ENCODE measurements around the gene BBS12.
A peak's percentile ranks its signal among the peaks of the same experiment; 100 is the strongest.

BBS12 gene

DNA sequence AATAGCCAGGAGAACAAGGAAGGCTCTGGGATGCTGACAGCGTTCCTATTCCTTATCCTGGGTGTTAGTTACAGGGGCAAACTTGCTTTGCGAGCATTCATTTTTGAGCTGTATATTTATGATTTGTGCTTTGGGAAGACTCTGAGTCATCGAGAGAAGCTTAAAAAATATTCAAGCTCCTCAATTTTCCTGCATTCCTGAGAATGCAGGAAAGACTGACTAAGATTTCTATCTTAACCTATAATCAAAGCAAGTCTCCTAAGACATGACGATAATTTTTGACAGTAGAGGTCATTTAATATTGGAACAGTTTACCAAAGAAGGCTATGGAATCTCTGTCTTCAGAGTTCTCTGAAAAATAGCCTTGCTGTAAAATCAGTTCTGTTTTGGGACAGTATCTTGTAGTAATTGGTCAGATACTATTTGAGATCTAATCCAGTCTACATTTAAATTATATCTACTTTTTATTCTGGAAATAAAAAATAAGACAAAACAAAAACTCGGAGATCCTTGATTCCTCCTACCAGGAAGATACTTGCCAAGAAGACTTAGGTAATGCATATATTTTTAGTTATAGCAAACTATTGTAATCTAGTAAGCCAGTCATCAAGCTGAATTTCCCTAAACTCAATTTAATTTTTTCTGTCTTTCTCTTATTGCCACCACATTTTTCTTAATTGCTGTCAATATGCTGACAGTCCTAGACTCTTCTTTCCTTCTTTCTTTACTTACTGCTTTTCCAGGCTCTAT is 31.7 kb downstream of the BBS12 start:
- WGBS: 18% methylated on average over 3 of the region's 5 CpGs
- H3K14ac ChIP-seq (ENCODE audit: low read length in 2 of 2): no peak overlapping the region
- peak; percentile 62 for DNase-seq

GRCh38 chr4:122764821-122765215 is 32.3 kb downstream of the BBS12 start:
- no peak overlapping the region for H3K18ac ChIP-seq (ENCODE audit: low read depth in 1 of 2, low read length in 2 of 2)
- H3K9me3 ChIP-seq (ENCODE audit: control insufficient read depth, low read length): no peaks in the 10 kb centered on the region
- peaks cover 11% of the 10 kb centered on the region for H3K4me1 ChIP-seq (ENCODE audit: control insufficient read depth, insufficient read depth, low read depth, low read length)
- H2AK5ac ChIP-seq (ENCODE audit: low read length, severe bottlenecking): no peak overlapping the region
- H3K23ac ChIP-seq (ENCODE audit: low read length in 2 of 2): no peak overlapping the region
- H3K36me3 ChIP-seq (ENCODE audit: control insufficient read depth in 1 of 2, insufficient read depth in 2 of 2, low read depth in 1 of 2, low read length in 2 of 2): no peaks in the 10 kb centered on the region
- no peak overlapping the region for H4K91ac ChIP-seq (ENCODE audit: low read length)
- no peak overlapping the region for H2BK120ac ChIP-seq (ENCODE audit: low read depth, low read length)
- H3K27me3 ChIP-seq (ENCODE audit: control insufficient read depth in 1 of 2, insufficient read depth in 1 of 2, low read length in 2 of 2): no peaks in the 10 kb centered on the region
- no peaks in the 10 kb centered on the region for H3K79me1 ChIP-seq (replicated peaks; ENCODE audit: low read length, poor library complexity, severe bottlenecking)
- H3K4ac ChIP-seq (ENCODE audit: low read depth in 1 of 2, low read length in 2 of 2): no peak overlapping the region
- no peak overlapping the region for H2BK15ac ChIP-seq (ENCODE audit: low read depth, poor library complexity, severe bottlenecking)
- H2BK12ac ChIP-seq (ENCODE audit: low read length in 2 of 2): no peak overlapping the region
- DNase-seq: peak; percentile 95
- no peak overlapping the region for H2BK5ac ChIP-seq (ENCODE audit: low read depth, low read length, poor library complexity, severe bottlenecking)
- no peak overlapping the region for H3K14ac ChIP-seq (ENCODE audit: low read length in 2 of 2)
- H3K4me3 ChIP-seq (ENCODE audit: insufficient read depth in 1 of 2, low read depth in 1 of 2, low read length in 2 of 2): peak overlapping the region in 1 of 2 experiments; percentile 52
- H3K27ac ChIP-seq (ENCODE audit: low read length, poor library complexity, severe bottlenecking): peak overlapping the region; percentile 57
- WGBS: no CpG with 5 or more reads among the region's 1 CpG
- no peak overlapping the region for H2AFZ ChIP-seq (ENCODE audit: low read depth, low read length)
- H3K4me2 ChIP-seq (ENCODE audit: low read length, poor library complexity, severe bottlenecking): no peak overlapping the region
- H3K9ac ChIP-seq (ENCODE audit: low read length): peak overlapping the region; percentile 93
- H4K8ac ChIP-seq (ENCODE audit: low read length): no peak overlapping the region

More for the DNA sequence above, 31.7 kb downstream of the BBS12 start:
- peak overlapping the region; percentile 70 for H3K27ac ChIP-seq (ENCODE audit: low read length, poor library complexity, severe bottlenecking)
- no peak overlapping the region for H4K91ac ChIP-seq (ENCODE audit: low read length)
- no peak overlapping the region for H3K23ac ChIP-seq (ENCODE audit: low read length in 2 of 2)
- H2AFZ ChIP-seq (ENCODE audit: low read depth, low read length): no peak overlapping the region
- peak overlapping the region; percentile 15 for H2BK120ac ChIP-seq (ENCODE audit: low read depth, low read length)
- no peaks in the 10 kb centered on the region for H3K27me3 ChIP-seq (ENCODE audit: control insufficient read depth in 1 of 2, insufficient read depth in 1 of 2, low read length in 2 of 2)
- no peaks in the 10 kb centered on the region for H3K36me3 ChIP-seq (ENCODE audit: control insufficient read depth in 1 of 2, insufficient read depth in 2 of 2, low read depth in 1 of 2, low read length in 2 of 2)
- peaks cover 11% of the 10 kb centered on the region for H3K4me1 ChIP-seq (ENCODE audit: control insufficient read depth, insufficient read depth, low read depth, low read length)
- no peak overlapping the region for H3K4me2 ChIP-seq (ENCODE audit: low read length, poor library complexity, severe bottlenecking)
- peak overlapping the region in 1 of 2 experiments; percentile 54 for H3K18ac ChIP-seq (ENCODE audit: low read depth in 1 of 2, low read length in 2 of 2)
- no peak overlapping the region for H3K4ac ChIP-seq (ENCODE audit: low read depth in 1 of 2, low read length in 2 of 2)
- H2BK5ac ChIP-seq (ENCODE audit: low read depth, low read length, poor library complexity, severe bottlenecking): no peak overlapping the region
- no peak overlapping the region for H2BK15ac ChIP-seq (ENCODE audit: low read depth, poor library complexity, severe bottlenecking)
- H4K8ac ChIP-seq (ENCODE audit: low read length): no peak overlapping the region
- no peak overlapping the region for H2AK5ac ChIP-seq (ENCODE audit: low read length, severe bottlenecking)
- no peaks in the 10 kb centered on the region for H3K79me1 ChIP-seq (replicated peaks; ENCODE audit: low read length, poor library complexity, severe bottlenecking)
- no peak overlapping the region for H2BK12ac ChIP-seq (ENCODE audit: low read length in 2 of 2)
- peak overlapping the region; percentile 93 for H3K9ac ChIP-seq (ENCODE audit: low read length)
- H3K4me3 ChIP-seq (ENCODE audit: insufficient read depth in 1 of 2, low read depth in 1 of 2, low read length in 2 of 2): peak overlapping the region in 1 of 2 experiments; percentile 52
- H3K9me3 ChIP-seq (ENCODE audit: control insufficient read depth, low read length): no peaks in the 10 kb centered on the region

DNA sequence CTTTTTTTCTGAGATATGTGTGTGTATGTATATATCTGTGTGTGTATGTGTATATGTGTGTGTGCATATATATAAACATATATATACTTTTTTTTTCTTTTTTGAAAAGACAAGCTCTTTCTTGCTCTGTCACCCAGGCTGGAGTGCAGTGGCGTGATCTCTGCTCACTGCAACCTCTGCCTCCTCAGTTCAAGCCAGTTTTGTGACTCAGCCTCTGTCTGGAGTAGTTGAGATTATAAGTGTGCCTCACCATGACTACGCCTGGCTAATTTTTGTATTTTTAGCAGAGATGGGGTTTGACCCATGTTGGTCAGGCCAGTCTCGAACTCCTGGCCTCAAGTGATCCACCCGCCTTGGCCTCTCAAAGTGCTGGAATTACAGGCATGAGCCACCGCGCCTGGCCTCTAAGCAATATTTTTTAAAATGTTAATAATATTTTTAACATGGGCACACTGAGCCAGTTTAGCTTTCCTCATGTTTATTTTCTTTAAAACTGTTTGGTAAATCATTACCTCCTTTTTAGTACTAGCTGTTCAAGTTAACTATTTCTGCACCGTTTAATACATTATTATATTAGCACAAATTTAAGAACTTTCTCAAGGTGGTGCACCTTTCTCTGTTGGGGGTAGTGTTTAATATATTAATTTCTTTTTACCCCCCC is 33.3 kb downstream of the BBS12 start:
- 2% methylated on average over 3 of the region's 7 CpGs for WGBS
- Histone ChIP-seq H3K14ac (ENCODE audit: low read length in 2 of 2) (no peak overlapping the region), H2AFZ (ENCODE audit: low read depth, low read length) (no peak overlapping the region)

DNA sequence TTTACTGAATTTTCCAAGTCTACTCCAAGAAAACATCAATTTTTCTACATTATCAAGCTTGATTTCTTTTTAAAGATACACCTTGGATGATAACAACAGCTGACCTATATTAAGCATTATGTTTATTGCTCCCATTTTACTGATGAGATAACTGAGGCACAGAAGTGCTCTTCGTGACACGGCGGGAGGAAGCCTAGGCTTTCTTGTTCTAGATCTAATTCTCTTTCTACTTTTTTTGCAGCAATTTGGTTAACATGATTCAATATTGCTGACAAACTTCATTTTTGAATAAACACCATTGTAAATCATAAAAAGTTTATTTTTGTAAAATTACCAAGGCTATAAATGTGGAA is 33.8 kb downstream of the BBS12 start:
- no peak overlapping the region for H2AK5ac ChIP-seq (ENCODE audit: low read length, severe bottlenecking)
- H3K4me3 ChIP-seq (ENCODE audit: insufficient read depth in 1 of 2, low read depth in 1 of 2, low read length in 2 of 2): no peak overlapping the region
- no peak overlapping the region for H3K27ac ChIP-seq (ENCODE audit: low read length, poor library complexity, severe bottlenecking)
- peak overlapping the region in 1 of 2 experiments; percentile 40 for H3K18ac ChIP-seq (ENCODE audit: low read depth in 1 of 2, low read length in 2 of 2)
- H3K9me3 ChIP-seq (ENCODE audit: control insufficient read depth, low read length): no peaks in the 10 kb centered on the region
- no peaks in the 10 kb centered on the region for H3K36me3 ChIP-seq (ENCODE audit: control insufficient read depth in 1 of 2, insufficient read depth in 2 of 2, low read depth in 1 of 2, low read length in 2 of 2)
- H3K79me1 ChIP-seq (replicated peaks; ENCODE audit: low read length, poor library complexity, severe bottlenecking): no peaks in the 10 kb centered on the region
- peak overlapping the region; percentile 93 for H3K9ac ChIP-seq (ENCODE audit: low read length)
- no peak overlapping the region for H2AFZ ChIP-seq (ENCODE audit: low read depth, low read length)
- DNase-seq: no peak
- H4K91ac ChIP-seq (ENCODE audit: low read length): no peak overlapping the region
- no peak overlapping the region for H3K23ac ChIP-seq (ENCODE audit: low read length in 2 of 2)
- H3K4ac ChIP-seq (ENCODE audit: low read depth in 1 of 2, low read length in 2 of 2): no peak overlapping the region
- H4K8ac ChIP-seq (ENCODE audit: low read length): no peak overlapping the region
- no peaks in the 10 kb centered on the region for H3K27me3 ChIP-seq (ENCODE audit: control insufficient read depth in 1 of 2, insufficient read depth in 1 of 2, low read length in 2 of 2)
- H2BK12ac ChIP-seq (ENCODE audit: low read length in 2 of 2): no peak overlapping the region
- H3K4me2 ChIP-seq (ENCODE audit: low read length, poor library complexity, severe bottlenecking): no peak overlapping the region
- H2BK120ac ChIP-seq (ENCODE audit: low read depth, low read length): no peak overlapping the region
- H2BK15ac ChIP-seq (ENCODE audit: low read depth, poor library complexity, severe bottlenecking): no peak overlapping the region
- peaks cover 11% of the 10 kb centered on the region for H3K4me1 ChIP-seq (ENCODE audit: control insufficient read depth, insufficient read depth, low read depth, low read length)
- WGBS: 100% methylated on average over 3 of the region's 3 CpGs
- H2BK5ac ChIP-seq (ENCODE audit: low read depth, low read length, poor library complexity, severe bottlenecking): no peak overlapping the region
- H3K14ac ChIP-seq (ENCODE audit: low read length in 2 of 2): no peak overlapping the region

More for the DNA sequence above, 33.3 kb downstream of the BBS12 start:
- Histone ChIP-seq H3K9ac (ENCODE audit: low read length) (peak overlapping the region; percentile 93), H3K36me3 (ENCODE audit: control insufficient read depth in 1 of 2, insufficient read depth in 2 of 2, low read depth in 1 of 2, low read length in 2 of 2) (no peaks in the 10 kb centered on the region), H3K23ac (ENCODE audit: low read length in 2 of 2) (no peak overlapping the region), H3K18ac (ENCODE audit: low read depth in 1 of 2, low read length in 2 of 2) (peak overlapping the region in 1 of 2 experiments; percentile 33), H3K9me3 (ENCODE audit: control insufficient read depth, low read length) (no peaks in the 10 kb centered on the region), H3K27ac (ENCODE audit: low read length, poor library complexity, severe bottlenecking) (peak overlapping the region; percentile 65), H3K4ac (ENCODE audit: low read depth in 1 of 2, low read length in 2 of 2) (no peak overlapping the region), H2BK15ac (ENCODE audit: low read depth, poor library complexity, severe bottlenecking) (no peak overlapping the region), H3K79me1 (replicated peaks; ENCODE audit: low read length, poor library complexity, severe bottlenecking) (no peaks in the 10 kb centered on the region), H3K4me2 (ENCODE audit: low read length, poor library complexity, severe bottlenecking) (no peak overlapping the region), H2AK5ac (ENCODE audit: low read length, severe bottlenecking) (no peak overlapping the region), H2BK120ac (ENCODE audit: low read depth, low read length) (no peak overlapping the region), H3K4me1 (ENCODE audit: control insufficient read depth, insufficient read depth, low read depth, low read length) (peaks cover 11% of the 10 kb centered on the region), H4K8ac (ENCODE audit: low read length) (no peak overlapping the region), H2BK12ac (ENCODE audit: low read length in 2 of 2) (no peak overlapping the region), H3K4me3 (ENCODE audit: insufficient read depth in 1 of 2, low read depth in 1 of 2, low read length in 2 of 2) (no peak overlapping the region), H3K27me3 (ENCODE audit: control insufficient read depth in 1 of 2, insufficient read depth in 1 of 2, low read length in 2 of 2) (no peaks in the 10 kb centered on the region), H2BK5ac (ENCODE audit: low read depth, low read length, poor library complexity, severe bottlenecking) (no peak overlapping the region), H4K91ac (ENCODE audit: low read length) (no peak overlapping the region)
- DNase-seq: peak; percentile 95

Data from mesenchymal stem cell (in vitro differentiated cells and primary cell).